ENCODE data around the gene DPYSL4. TPM values are rescaled to one million over a fixed set of nuclear protein-coding genes. Genes with fewer than 3 reads are reported as not detected.

The DPYSL4 gene
- total RNA-seq, 1 experiment from 2014 or later: 9.9 TPM

- DNase-seq (ENCODE audit: low read depth, low spot score) (no peak), ATAC-seq (no peak)
- H3K4me3 ChIP-seq (ENCODE audit: low read depth in 2 of 2, low read length in 2 of 2): no peak overlapping the region
- no peak for TF ChIP-seq TCF7L2 (IDR thresholded peaks at IDR 0.05; ENCODE audit: low read depth, low read length)
- TF ChIP-seq CTCF (IDR thresholded peaks at IDR 0.05): no peak
- no peak for TF ChIP-seq REST (IDR thresholded peaks at IDR 0.05; ENCODE audit: insufficient read depth in 1 of 2, low read depth in 2 of 2, low read length in 1 of 2)
- no peak for TF ChIP-seq POLR2AphosphoS5 (IDR thresholded peaks at IDR 0.05; ENCODE audit: low read depth, low read length)
- TF ChIP-seq SIN3A (IDR thresholded peaks at IDR 0.05; ENCODE audit: borderline replicate concordance, insufficient read depth, low read depth, low read length): no peak
- ChIA-PET POLR2A (no interaction called here), CTCF (no interaction called here)
- H3K9me3 ChIP-seq (ENCODE audit: control insufficient read depth, insufficient read depth, low read depth, low read length): no peaks in the 10 kb centered on the region
- H3K27ac ChIP-seq (ENCODE audit: low read length): no peak overlapping the region
- H3K36me3 ChIP-seq (ENCODE audit: control insufficient read depth, insufficient read depth, low read length): no peaks in the 10 kb centered on the region
- intact Hi-C loops (cut with micrococcal nuclease; ENCODE audit: unreplicated experiment): no loop called here
- H3K27me3 ChIP-seq (ENCODE audit: control insufficient read depth, insufficient read depth, low read length): peaks cover 14% of the 10 kb centered on the region
- no TSS peak for BruUV-seq (replicated peaks)
- H3K4me1 ChIP-seq (ENCODE audit: control insufficient read depth, insufficient read depth, low read length): peaks cover 5% of the 10 kb centered on the region; the same call in 1 of the 2 replicates
- in situ Hi-C loops (cut with HindIII; ENCODE audit: low pct_unique_long_range_greater_than_20kb, low sequenced_read_pairs): no loop called here
These were observed 1.6 kb downstream of the DPYSL4 start for GRCh38 chr10:132188331-132188730.

GRCh38 chr10:132189016-132189415, 2.3 kb downstream of the DPYSL4 start:
- peaks cover 5% of the 10 kb centered on the region; the same call in 1 of the 2 replicates for H3K4me1 ChIP-seq (ENCODE audit: control insufficient read depth, insufficient read depth, low read length)
- H3K4me3 ChIP-seq (ENCODE audit: low read depth in 2 of 2, low read length in 2 of 2): no peak overlapping the region
- DNase-seq (ENCODE audit: low read depth, low spot score) (no peak), ATAC-seq (no peak)
- POLR2A ChIA-PET: no interaction called here
- no peak overlapping the region for H3K27ac ChIP-seq (ENCODE audit: low read length)
- intact Hi-C loops (cut with micrococcal nuclease; ENCODE audit: unreplicated experiment): no loop called here
- CTCF ChIA-PET: no interaction called here
- H3K27me3 ChIP-seq (ENCODE audit: control insufficient read depth, insufficient read depth, low read length): peaks cover 7% of the 10 kb centered on the region
- TF ChIP-seq POLR2AphosphoS5 (IDR thresholded peaks at IDR 0.05; ENCODE audit: low read depth, low read length) (no peak), REST (IDR thresholded peaks at IDR 0.05; ENCODE audit: insufficient read depth in 1 of 2, low read depth in 2 of 2, low read length in 1 of 2) (no peak), TCF7L2 (IDR thresholded peaks at IDR 0.05; ENCODE audit: low read depth, low read length) (no peak), CTCF (IDR thresholded peaks at IDR 0.05) (no peak), SIN3A (IDR thresholded peaks at IDR 0.05; ENCODE audit: borderline replicate concordance, insufficient read depth, low read depth, low read length) (no peak)
- no peaks in the 10 kb centered on the region for H3K36me3 ChIP-seq (ENCODE audit: control insufficient read depth, insufficient read depth, low read length)
- H3K9me3 ChIP-seq (ENCODE audit: control insufficient read depth, insufficient read depth, low read depth, low read length): no peaks in the 10 kb centered on the region
- in situ Hi-C loops (cut with HindIII; ENCODE audit: low pct_unique_long_range_greater_than_20kb, low sequenced_read_pairs): no loop called here
- no TSS peak for BruUV-seq (replicated peaks)

Data from Panc1 (cell line).